ENCODE results near the gene TFF1.

The TFF1 gene

DNA sequence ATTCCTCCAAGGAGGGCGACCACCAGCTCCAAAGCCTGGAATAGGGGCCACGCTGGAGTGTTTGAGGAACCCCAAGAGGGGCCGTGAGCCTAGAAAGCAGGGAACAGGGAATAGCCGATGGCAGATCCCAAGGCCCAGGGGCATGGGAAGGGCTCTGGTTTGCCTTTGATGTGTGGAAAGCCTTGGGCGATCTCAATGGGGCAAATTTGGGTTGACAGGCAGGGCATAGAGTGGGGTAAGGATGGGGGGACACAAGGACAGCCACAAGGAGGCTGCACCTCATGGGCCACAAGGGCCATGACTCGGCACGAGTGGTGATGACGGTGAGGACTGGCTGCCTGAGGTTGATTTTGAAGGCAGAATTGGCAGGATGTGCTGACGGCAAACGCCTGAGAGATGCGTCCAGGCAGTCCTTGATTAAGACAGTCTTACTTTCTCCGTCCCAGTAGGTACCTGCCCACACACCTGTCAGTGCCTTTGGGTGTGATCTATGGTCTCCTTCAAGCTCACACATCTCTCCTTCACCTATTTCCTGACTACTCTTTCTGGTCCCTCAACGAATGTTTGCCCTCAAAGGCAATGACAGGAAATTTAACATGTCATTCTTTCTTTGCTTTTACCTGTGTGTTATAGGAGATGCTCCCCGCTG, 31.5 kb upstream of the TFF1 start:
- ATAC-seq = no peak
- TF ChIP-seq ISL1 (CRISPR knock-in tag; IDR thresholded peaks at IDR 0.05) (no peak), GLIS3 (CRISPR knock-in tag; IDR thresholded peaks at IDR 0.05) (no peak), PPARA (CRISPR knock-in tag; IDR thresholded peaks at IDR 0.05; ENCODE audit: borderline replicate concordance) (no peak)
- TF ChIP-seq, protein P1, sequence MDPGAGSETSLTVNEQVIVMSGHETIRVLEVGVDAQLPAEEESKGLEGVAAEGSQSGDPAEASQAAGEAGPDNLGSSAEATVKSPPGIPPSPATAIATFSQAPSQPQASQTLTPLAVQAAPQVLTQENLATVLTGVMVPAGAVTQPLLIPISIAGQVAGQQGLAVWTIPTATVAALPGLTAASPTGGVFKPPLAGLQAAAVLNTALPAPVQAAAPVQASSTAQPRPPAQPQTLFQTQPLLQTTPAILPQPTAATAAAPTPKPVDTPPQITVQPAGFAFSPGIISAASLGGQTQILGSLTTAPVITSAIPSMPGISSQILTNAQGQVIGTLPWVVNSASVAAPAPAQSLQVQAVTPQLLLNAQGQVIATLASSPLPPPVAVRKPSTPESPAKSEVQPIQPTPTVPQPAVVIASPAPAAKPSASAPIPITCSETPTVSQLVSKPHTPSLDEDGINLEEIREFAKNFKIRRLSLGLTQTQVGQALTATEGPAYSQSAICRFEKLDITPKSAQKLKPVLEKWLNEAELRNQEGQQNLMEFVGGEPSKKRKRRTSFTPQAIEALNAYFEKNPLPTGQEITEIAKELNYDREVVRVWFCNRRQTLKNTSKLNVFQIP (CRISPR knock-in tag; IDR thresholded peaks at IDR 0.05; ENCODE audit: borderline replicate concordance, low read depth) = no peak

DNA sequence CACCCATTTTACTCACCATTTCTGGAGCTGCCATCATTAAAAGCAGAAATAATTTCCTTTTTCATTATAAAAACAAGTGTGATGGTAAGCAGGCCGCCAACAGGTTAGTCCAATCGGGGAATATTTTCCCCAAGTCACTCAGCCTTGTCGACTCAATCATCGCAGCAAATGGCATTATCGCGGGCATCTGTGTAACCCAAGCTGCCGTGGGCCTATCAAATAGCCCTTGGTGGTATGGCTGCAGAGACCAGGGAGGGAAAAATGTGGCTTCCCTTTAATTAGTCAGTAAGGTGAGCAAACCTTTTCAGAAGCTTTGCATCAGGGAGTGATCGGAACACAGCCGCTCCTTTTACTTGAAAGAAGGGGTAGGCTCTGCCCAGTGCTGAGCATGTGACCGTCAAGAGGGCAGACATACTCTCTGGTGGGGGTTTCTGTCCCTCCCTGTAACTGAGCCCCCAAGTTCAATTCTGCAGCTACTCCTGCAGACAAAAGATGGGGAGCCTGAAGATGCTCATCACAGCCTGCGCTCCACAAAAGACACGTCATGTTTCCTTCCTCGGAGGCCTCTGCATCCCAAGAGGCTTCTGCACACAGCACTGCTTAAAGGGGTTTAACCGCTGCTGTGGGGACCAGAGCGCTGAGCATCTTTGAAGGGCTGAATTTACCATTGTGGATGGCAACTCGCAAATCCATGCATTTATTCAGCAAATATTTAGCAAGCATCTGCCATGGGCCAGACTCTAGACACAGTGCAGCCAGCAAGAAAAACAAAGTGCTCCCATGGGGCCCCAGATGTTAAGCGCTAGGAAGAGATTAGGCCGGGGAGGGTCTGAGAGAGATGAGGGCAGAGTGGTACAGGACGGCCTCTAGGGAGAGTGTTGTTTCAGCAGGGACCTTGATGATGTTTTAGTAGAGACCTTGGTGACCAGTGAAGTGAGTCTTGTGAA, 30.7 kb upstream of the TFF1 start:
- TF ChIP-seq ISL1 (CRISPR knock-in tag; IDR thresholded peaks at IDR 0.05) = no peak
- no peak for TF ChIP-seq ESRRG (CRISPR knock-in tag; IDR thresholded peaks at IDR 0.05)
- no peak for TF ChIP-seq ZNF70 (CRISPR knock-in tag; IDR thresholded peaks at IDR 0.05)
- TF ChIP-seq ZNF565 (CRISPR knock-in tag; conservative IDR thresholded peaks at IDR 0.05; ENCODE audit: low read depth) = no peak
- no peak for TF ChIP-seq SNAI2 (CRISPR knock-in tag; IDR thresholded peaks at IDR 0.05)
- TF ChIP-seq, protein P2, sequence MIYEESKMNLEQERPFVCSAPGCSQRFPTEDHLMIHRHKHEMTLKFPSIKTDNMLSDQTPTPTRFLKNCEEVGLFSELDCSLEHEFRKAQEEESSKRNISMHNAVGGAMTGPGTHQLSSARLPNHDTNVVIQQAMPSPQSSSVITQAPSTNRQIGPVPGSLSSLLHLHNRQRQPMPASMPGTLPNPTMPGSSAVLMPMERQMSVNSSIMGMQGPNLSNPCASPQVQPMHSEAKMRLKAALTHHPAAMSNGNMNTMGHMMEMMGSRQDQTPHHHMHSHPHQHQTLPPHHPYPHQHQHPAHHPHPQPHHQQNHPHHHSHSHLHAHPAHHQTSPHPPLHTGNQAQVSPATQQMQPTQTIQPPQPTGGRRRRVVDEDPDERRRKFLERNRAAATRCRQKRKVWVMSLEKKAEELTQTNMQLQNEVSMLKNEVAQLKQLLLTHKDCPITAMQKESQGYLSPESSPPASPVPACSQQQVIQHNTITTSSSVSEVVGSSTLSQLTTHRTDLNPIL (CRISPR knock-in tag; IDR thresholded peaks at IDR 0.05; ENCODE audit: low read depth) = no peak
- TF ChIP-seq TCF4 (CRISPR knock-in tag; IDR thresholded peaks at IDR 0.05; ENCODE audit: borderline replicate concordance) = no peak
- TF ChIP-seq CSDC2 (CRISPR knock-in tag; IDR thresholded peaks at IDR 0.05) = no peak
- TF ChIP-seq RARB (CRISPR knock-in tag; IDR thresholded peaks at IDR 0.05) = no peak
- no peak for TF ChIP-seq OSR1 (CRISPR knock-in tag; IDR thresholded peaks at IDR 0.05)
- no peak for TF ChIP-seq ZFP30 (CRISPR knock-in tag; IDR thresholded peaks at IDR 0.05)
- no peak for TF ChIP-seq BACH2 (CRISPR knock-in tag; IDR thresholded peaks at IDR 0.05; ENCODE audit: borderline replicate concordance)
- no peak for TF ChIP-seq TOX (CRISPR knock-in tag; IDR thresholded peaks at IDR 0.05; ENCODE audit: borderline replicate concordance)
- TF ChIP-seq ARNTL (CRISPR knock-in tag; IDR thresholded peaks at IDR 0.05; ENCODE audit: borderline replicate concordance, low read depth) = no peak
- no peak for TF ChIP-seq ZFP3 (CRISPR knock-in tag; IDR thresholded peaks at IDR 0.05)
- no peak for TF ChIP-seq ZC3H10 (CRISPR knock-in tag; IDR thresholded peaks at IDR 0.05)
- TF ChIP-seq, protein P3, sequence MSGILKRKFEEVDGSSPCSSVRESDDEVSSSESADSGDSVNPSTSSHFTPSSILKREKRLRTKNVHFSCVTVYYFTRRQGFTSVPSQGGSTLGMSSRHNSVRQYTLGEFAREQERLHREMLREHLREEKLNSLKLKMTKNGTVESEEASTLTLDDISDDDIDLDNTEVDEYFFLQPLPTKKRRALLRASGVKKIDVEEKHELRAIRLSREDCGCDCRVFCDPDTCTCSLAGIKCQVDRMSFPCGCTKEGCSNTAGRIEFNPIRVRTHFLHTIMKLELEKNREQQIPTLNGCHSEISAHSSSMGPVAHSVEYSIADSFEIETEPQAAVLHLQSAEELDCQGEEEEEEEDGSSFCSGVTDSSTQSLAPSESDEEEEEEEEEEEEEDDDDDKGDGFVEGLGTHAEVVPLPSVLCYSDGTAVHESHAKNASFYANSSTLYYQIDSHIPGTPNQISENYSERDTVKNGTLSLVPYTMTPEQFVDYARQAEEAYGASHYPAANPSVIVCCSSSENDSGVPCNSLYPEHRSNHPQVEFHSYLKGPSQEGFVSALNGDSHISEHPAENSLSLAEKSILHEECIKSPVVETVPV (CRISPR knock-in tag; IDR thresholded peaks at IDR 0.05) = no peak
- no peak for TF ChIP-seq GLIS3 (CRISPR knock-in tag; IDR thresholded peaks at IDR 0.05)
- ATAC-seq = no peak

DNA sequence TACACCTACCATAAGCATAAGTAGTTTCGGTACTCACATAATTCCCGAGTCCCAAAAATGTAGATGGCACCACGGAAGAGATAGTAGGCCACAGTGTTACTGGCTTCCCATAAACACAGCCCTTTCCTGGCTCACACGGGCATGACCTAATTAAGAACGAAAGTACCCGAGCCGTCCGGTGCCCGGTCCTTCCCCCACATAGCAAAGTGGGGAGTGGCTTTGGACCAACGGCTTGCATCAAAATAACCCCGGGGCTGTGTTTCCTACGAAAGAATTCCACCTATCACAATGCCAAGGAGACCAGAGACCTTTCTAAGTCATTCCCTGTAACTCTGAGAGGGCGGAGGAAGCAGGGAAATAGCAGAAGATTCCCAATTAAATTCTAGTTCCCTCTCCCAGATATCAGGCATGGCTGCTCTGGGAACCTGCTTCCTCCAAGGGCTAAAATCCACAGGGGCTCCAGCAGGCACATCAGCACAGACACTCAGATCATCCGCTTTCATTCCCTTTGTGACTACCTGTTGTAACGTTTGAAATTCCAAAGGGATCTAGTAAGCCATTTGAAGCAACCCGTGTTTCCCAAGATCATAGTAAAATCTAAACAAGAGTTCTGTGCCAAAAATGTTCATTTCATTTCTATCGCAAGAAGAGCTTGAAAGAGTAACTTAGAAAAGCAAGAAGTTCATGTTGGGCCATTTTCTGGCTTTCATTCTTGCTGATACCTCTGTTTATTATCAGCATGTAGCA, 29.7 kb upstream of the TFF1 start, which contains the start of gene TMPRSS3:
TMPRSS3 (minus strand) TSS at position 148 of the 747 bp plus-strand sequence. CDS start 635 bp downstream, outside the sequence.
- TF ChIP-seq ESRRG (CRISPR knock-in tag; IDR thresholded peaks at IDR 0.05) = no peak
- TF ChIP-seq RARB (CRISPR knock-in tag; IDR thresholded peaks at IDR 0.05) = no peak
- TF ChIP-seq SNAI2 (CRISPR knock-in tag; IDR thresholded peaks at IDR 0.05) = no peak
- no peak for TF ChIP-seq ISL1 (CRISPR knock-in tag; IDR thresholded peaks at IDR 0.05)
- TF ChIP-seq TCF4 (CRISPR knock-in tag; IDR thresholded peaks at IDR 0.05; ENCODE audit: borderline replicate concordance) = no peak
- TF ChIP-seq GLIS3 (CRISPR knock-in tag; IDR thresholded peaks at IDR 0.05) = no peak
- TF ChIP-seq ZC3H10 (CRISPR knock-in tag; IDR thresholded peaks at IDR 0.05) = no peak
- TF ChIP-seq, protein P1 (CRISPR knock-in tag; IDR thresholded peaks at IDR 0.05; ENCODE audit: borderline replicate concordance, low read depth) = no peak
- TF ChIP-seq, protein P4, sequence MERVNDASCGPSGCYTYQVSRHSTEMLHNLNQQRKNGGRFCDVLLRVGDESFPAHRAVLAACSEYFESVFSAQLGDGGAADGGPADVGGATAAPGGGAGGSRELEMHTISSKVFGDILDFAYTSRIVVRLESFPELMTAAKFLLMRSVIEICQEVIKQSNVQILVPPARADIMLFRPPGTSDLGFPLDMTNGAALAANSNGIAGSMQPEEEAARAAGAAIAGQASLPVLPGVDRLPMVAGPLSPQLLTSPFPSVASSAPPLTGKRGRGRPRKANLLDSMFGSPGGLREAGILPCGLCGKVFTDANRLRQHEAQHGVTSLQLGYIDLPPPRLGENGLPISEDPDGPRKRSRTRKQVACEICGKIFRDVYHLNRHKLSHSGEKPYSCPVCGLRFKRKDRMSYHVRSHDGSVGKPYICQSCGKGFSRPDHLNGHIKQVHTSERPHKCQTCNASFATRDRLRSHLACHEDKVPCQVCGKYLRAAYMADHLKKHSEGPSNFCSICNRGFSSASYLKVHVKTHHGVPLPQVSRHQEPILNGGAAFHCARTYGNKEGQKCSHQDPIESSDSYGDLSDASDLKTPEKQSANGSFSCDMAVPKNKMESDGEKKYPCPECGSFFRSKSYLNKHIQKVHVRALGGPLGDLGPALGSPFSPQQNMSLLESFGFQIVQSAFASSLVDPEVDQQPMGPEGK (CRISPR knock-in tag; IDR thresholded peaks at IDR 0.05; ENCODE audit: borderline replicate concordance) = no peak
- TF ChIP-seq ZNF70 (CRISPR knock-in tag; IDR thresholded peaks at IDR 0.05) = no peak
- no peak for TF ChIP-seq PPARA (CRISPR knock-in tag; IDR thresholded peaks at IDR 0.05; ENCODE audit: borderline replicate concordance)
- TF ChIP-seq ZNF565 (CRISPR knock-in tag; conservative IDR thresholded peaks at IDR 0.05; ENCODE audit: low read depth) = no peak
- no peak for TF ChIP-seq TOX (CRISPR knock-in tag; IDR thresholded peaks at IDR 0.05; ENCODE audit: borderline replicate concordance)
- TF ChIP-seq ZFP30 (CRISPR knock-in tag; IDR thresholded peaks at IDR 0.05) = no peak
- TF ChIP-seq ZFP3 (CRISPR knock-in tag; IDR thresholded peaks at IDR 0.05) = no peak
- TF ChIP-seq, protein P5, sequence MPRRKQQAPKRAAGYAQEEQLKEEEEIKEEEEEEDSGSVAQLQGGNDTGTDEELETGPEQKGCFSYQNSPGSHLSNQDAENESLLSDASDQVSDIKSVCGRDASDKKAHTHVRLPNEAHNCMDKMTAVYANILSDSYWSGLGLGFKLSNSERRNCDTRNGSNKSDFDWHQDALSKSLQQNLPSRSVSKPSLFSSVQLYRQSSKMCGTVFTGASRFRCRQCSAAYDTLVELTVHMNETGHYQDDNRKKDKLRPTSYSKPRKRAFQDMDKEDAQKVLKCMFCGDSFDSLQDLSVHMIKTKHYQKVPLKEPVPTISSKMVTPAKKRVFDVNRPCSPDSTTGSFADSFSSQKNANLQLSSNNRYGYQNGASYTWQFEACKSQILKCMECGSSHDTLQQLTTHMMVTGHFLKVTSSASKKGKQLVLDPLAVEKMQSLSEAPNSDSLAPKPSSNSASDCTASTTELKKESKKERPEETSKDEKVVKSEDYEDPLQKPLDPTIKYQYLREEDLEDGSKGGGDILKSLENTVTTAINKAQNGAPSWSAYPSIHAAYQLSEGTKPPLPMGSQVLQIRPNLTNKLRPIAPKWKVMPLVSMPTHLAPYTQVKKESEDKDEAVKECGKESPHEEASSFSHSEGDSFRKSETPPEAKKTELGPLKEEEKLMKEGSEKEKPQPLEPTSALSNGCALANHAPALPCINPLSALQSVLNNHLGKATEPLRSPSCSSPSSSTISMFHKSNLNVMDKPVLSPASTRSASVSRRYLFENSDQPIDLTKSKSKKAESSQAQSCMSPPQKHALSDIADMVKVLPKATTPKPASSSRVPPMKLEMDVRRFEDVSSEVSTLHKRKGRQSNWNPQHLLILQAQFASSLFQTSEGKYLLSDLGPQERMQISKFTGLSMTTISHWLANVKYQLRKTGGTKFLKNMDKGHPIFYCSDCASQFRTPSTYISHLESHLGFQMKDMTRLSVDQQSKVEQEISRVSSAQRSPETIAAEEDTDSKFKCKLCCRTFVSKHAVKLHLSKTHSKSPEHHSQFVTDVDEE (CRISPR knock-in tag; IDR thresholded peaks at IDR 0.05) = no peak
- no peak for TF ChIP-seq ZNF8 (CRISPR knock-in tag; IDR thresholded peaks at IDR 0.05)
- no peak for TF ChIP-seq BACH2 (CRISPR knock-in tag; IDR thresholded peaks at IDR 0.05; ENCODE audit: borderline replicate concordance)
- no peak for ATAC-seq

Measured in SK-N-SH treated with all-trans-retinoic acid at 6 μM for 48 hours (cell line).